HCT116 (cell line): ENCODE measurements around the gene IZUMO4. TPM values are rescaled to one million over a fixed set of nuclear protein-coding genes. Genes with fewer than 3 reads are reported as not detected.

Experiments used
- ATAC-seq: fragments of 200-7000 bp; cut with Tn5 transposase; 2 replicates; pipeline ENCODE4 v1.9.1; 2020; ENCODE audit warnings: mild to moderate bottlenecking, moderate library complexity
- BruUV-seq: library from RNA; stranded (reverse); fragments of 400-500 nt; replicated peaks from 2 replicates; lab custom pipeline; 2021; lab: Mats Ljungman, UMichigan
- CTCF ChIA-PET: fragments of 300-600 bp; sonication (Branson Sonifier 250); formaldehyde crosslinking; loops from one replicate; lab custom pipeline; 2021; ENCODE audit warnings: antibody characterized with exemption; lab: Charles Lee
- POLR2A ChIA-PET: fragments of 300-600, 350-600 bp; sonication (Branson Sonifier 250); formaldehyde crosslinking; loops from one replicate; lab custom pipeline; 2021; ENCODE audit warnings: antibody characterized with exemption; lab: Charles Lee
- RAD21 ChIA-PET, 2 experiments: fragments of 300-600 bp; sonication (Branson Sonifier 250); formaldehyde crosslinking; loops; one replicate each; lab custom pipeline; 2023; ENCODE audit warnings: low total read pairs in 2 of 2; ENCODE audit not compliant: uncharacterized antibody in 2 of 2, unreplicated experiment in 2 of 2, low non-redundant PET in 1 of 2; lab: Charles Lee
- DNase-seq: peaks from one replicate; pipeline ENCODE4 v3.0.0-alpha.2; 2010; ENCODE audit warnings: low read depth, low spot score
- H2AFZ ChIP-seq: fragments of 200-600 bp; shearing (Covaris generic), sonication (generic); 2 replicates; pipeline ENCODE4 v1.6.1; 2017; ENCODE audit warnings: low read depth, mixed run types, mixed read lengths, antibody characterized with exemption, low read length; ENCODE audit not compliant: poor library complexity, severe bottlenecking
- H3K27ac ChIP-seq: 2 replicates; pipeline ENCODE4 v1.5.1; 2012; ENCODE audit warnings: low read depth, low read length
- H3K27me3 ChIP-seq: fragments of 200-600 bp; sonication (generic); 2 replicates; pipeline ENCODE4 v1.6.1; 2016; ENCODE audit warnings: mixed run types, low read length, mixed read lengths; ENCODE audit not compliant: insufficient read depth
- H3K36me3 ChIP-seq, 2 experiments: fragments of 200-500 bp in 1 of 2; fragments of 200-600 bp in 1 of 2; sonication (Bioruptor generic) in 1 of 2; sonication (generic) in 1 of 2; 2 replicates each; pipeline versions ENCODE4 v1.5.1 to v1.6.1; 2014 to 2016; ENCODE audit warnings: low read length in 2 of 2, inconsistent platforms in 1 of 2, mixed read lengths in 1 of 2, mixed run types in 1 of 2; ENCODE audit not compliant: insufficient read depth in 2 of 2, control insufficient read depth in 1 of 2
- H3K4me1 ChIP-seq, 2 experiments: fragments of 200-600 bp in 1 of 2; sonication (generic) in 1 of 2; 2 replicates each; pipeline versions ENCODE4 v1.5.1 to v1.6.1; 2012 to 2017; ENCODE audit warnings: low read length in 2 of 2, inconsistent platforms in 1 of 2, mild to moderate bottlenecking in 1 of 2, mixed read lengths in 1 of 2, mixed run types in 1 of 2, moderate library complexity in 1 of 2; ENCODE audit not compliant: insufficient read depth in 2 of 2, control insufficient read depth in 1 of 2
- H3K4me2 ChIP-seq: fragments of 200-600 bp; sonication (generic); 2 replicates; pipeline ENCODE4 v1.6.1; 2017; ENCODE audit warnings: mixed run types, low read length, mixed read lengths
- H3K4me3 ChIP-seq, 2 experiments: fragments of 200-600 bp in 1 of 2; sonication (generic) in 1 of 2; replicated peaks in 1 of 2; 2 replicates each; pipeline ENCODE4 v1.5.1; 2011 to 2016; ENCODE audit warnings: low read length in 2 of 2, control low read depth in 1 of 2, low read depth in 1 of 2, mild to moderate bottlenecking in 1 of 2, mixed read lengths in 1 of 2, mixed run types in 1 of 2
- H3K79me2 ChIP-seq: fragments of 200-600 bp; sonication (generic); 2 replicates; pipeline ENCODE4 v1.6.1; 2017; ENCODE audit warnings: mild to moderate bottlenecking, mixed run types, low read length, moderate library complexity, mixed read lengths; ENCODE audit not compliant: insufficient read depth
- H3K9ac ChIP-seq: fragments of 200-600 bp; sonication (generic); 2 replicates; pipeline ENCODE4 v1.6.1; 2016; ENCODE audit warnings: low read length, mixed read lengths
- H3K9me2 ChIP-seq: fragments of 200-600 bp; sonication (generic), shearing (Covaris generic); 2 replicates; pipeline ENCODE4 v1.6.1; 2017; ENCODE audit warnings: mixed run types, mild to moderate bottlenecking, moderate library complexity; ENCODE audit not compliant: insufficient read depth
- H3K9me3 ChIP-seq, 2 experiments: fragments of 200-500 bp in 1 of 2; fragments of 200-600 bp in 1 of 2; sonication (Bioruptor generic) in 1 of 2; sonication (generic) in 1 of 2; 2 replicates each; pipeline ENCODE4 v1.6.1; 2014 to 2017; ENCODE audit warnings: low read length in 2 of 2, mixed read lengths in 2 of 2, inconsistent platforms in 1 of 2, low read depth in 1 of 2, mild to moderate bottlenecking in 1 of 2, mixed run types in 1 of 2, moderate library complexity in 1 of 2; ENCODE audit not compliant: control insufficient read depth in 1 of 2, insufficient read depth in 1 of 2
- H4K20me1 ChIP-seq: fragments of 200-600 bp; sonication (generic), shearing (Covaris generic); 2 replicates; pipeline ENCODE4 v1.6.1; 2017; ENCODE audit warnings: mixed run types, mild to moderate bottlenecking, moderate library complexity; ENCODE audit not compliant: insufficient read depth
- EZH2phosphoT487 ChIP-seq: fragments of 200-600 bp; IDR thresholded peaks from 2 replicates; pipeline ENCODE4 v1.6.1; 2018; ENCODE audit warnings: antibody characterized with exemption, borderline replicate concordance
- SIN3A ChIP-seq: IDR thresholded peaks from 2 replicates; pipeline ENCODE4 v1.6.1; 2012; ENCODE audit warnings: low read depth
- YY1 ChIP-seq: IDR thresholded peaks from 2 replicates; pipeline ENCODE4 v1.6.1; 2011; ENCODE audit warnings: low read length, low read depth, moderate library complexity, mild to moderate bottlenecking; ENCODE audit not compliant: insufficient replicate concordance; ENCODE audit errors: extremely low read depth
- intact Hi-C: fragments of 100-400 bp; cut with micrococcal nuclease; formaldehyde crosslinking; loops from 2 replicates; pipeline ENCODE4 v1.10.0; 2022
- total RNA-seq: library from RNA; stranded (reverse); gene quantifications from one replicate; pipeline ENCODE4 v1.2.1, GENCODE V29; 2021; ENCODE audit not compliant: unreplicated experiment
- TF ChIP-seq, protein P1 (sequence below): IDR thresholded peaks from 2 replicates; pipeline ENCODE4 v1.6.1; 2012; ENCODE audit warnings: low read depth
- TF ChIP-seq, protein P2 (sequence below), 3 experiments: fragments of 200-600 bp in 1 of 3; sonication (generic) in 1 of 3; IDR thresholded peaks in 2 of 3; conservative IDR thresholded peaks in 1 of 3; 2 replicates each; pipeline ENCODE4 v1.5.1; 2012 to 2017; ENCODE audit warnings: low read depth in 2 of 3, low read length in 2 of 3, antibody characterized with exemption in 1 of 3, borderline replicate concordance in 1 of 3, control low read depth in 1 of 3, mild to moderate bottlenecking in 1 of 3, mixed read lengths in 1 of 3, mixed run types in 1 of 3, moderate library complexity in 1 of 3; ENCODE audit not compliant: insufficient read depth in 1 of 3

The IZUMO4 gene
- total RNA-seq, 1 experiment from 2014 or later, result 6.1 TPM

- no peaks in the 10 kb centered on the region for H3K27me3 ChIP-seq
- ChIA-PET RAD21 (no interaction called here), POLR2A (no interaction called here), CTCF (no interaction called here)
- H3K9me2 ChIP-seq, result no peaks in the 10 kb centered on the region
- no TSS peak for BruUV-seq
- intact Hi-C loops, result no loop called here
- ATAC-seq (no peak), DNase-seq (no peak)
- H3K4me3 ChIP-seq, result no peak overlapping the region
- no peaks in the 10 kb centered on the region for H3K9me3 ChIP-seq
- no peaks in the 10 kb centered on the region for H3K79me2 ChIP-seq
- no peak overlapping the region for H2AFZ ChIP-seq
- H3K9ac ChIP-seq, result no peak overlapping the region
- no peak for TF ChIP-seq EZH2phosphoT487
- no peak for TF ChIP-seq SIN3A
- TF ChIP-seq, protein P1, sequence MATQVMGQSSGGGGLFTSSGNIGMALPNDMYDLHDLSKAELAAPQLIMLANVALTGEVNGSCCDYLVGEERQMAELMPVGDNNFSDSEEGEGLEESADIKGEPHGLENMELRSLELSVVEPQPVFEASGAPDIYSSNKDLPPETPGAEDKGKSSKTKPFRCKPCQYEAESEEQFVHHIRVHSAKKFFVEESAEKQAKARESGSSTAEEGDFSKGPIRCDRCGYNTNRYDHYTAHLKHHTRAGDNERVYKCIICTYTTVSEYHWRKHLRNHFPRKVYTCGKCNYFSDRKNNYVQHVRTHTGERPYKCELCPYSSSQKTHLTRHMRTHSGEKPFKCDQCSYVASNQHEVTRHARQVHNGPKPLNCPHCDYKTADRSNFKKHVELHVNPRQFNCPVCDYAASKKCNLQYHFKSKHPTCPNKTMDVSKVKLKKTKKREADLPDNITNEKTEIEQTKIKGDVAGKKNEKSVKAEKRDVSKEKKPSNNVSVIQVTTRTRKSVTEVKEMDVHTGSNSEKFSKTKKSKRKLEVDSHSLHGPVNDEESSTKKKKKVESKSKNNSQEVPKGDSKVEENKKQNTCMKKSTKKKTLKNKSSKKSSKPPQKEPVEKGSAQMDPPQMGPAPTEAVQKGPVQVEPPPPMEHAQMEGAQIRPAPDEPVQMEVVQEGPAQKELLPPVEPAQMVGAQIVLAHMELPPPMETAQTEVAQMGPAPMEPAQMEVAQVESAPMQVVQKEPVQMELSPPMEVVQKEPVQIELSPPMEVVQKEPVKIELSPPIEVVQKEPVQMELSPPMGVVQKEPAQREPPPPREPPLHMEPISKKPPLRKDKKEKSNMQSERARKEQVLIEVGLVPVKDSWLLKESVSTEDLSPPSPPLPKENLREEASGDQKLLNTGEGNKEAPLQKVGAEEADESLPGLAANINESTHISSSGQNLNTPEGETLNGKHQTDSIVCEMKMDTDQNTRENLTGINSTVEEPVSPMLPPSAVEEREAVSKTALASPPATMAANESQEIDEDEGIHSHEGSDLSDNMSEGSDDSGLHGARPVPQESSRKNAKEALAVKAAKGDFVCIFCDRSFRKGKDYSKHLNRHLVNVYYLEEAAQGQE, result no peak
- TF ChIP-seq YY1, result no peak
- TF ChIP-seq, protein P2, sequence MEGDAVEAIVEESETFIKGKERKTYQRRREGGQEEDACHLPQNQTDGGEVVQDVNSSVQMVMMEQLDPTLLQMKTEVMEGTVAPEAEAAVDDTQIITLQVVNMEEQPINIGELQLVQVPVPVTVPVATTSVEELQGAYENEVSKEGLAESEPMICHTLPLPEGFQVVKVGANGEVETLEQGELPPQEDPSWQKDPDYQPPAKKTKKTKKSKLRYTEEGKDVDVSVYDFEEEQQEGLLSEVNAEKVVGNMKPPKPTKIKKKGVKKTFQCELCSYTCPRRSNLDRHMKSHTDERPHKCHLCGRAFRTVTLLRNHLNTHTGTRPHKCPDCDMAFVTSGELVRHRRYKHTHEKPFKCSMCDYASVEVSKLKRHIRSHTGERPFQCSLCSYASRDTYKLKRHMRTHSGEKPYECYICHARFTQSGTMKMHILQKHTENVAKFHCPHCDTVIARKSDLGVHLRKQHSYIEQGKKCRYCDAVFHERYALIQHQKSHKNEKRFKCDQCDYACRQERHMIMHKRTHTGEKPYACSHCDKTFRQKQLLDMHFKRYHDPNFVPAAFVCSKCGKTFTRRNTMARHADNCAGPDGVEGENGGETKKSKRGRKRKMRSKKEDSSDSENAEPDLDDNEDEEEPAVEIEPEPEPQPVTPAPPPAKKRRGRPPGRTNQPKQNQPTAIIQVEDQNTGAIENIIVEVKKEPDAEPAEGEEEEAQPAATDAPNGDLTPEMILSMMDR (IDR thresholded peaks at IDR 0.05 in 2 of 3, conservative IDR thresholded peaks at IDR 0.05 in 1 of 3; ENCODE audit: borderline replicate concordance in 1 of 3, insufficient read depth in 1 of 3, low read depth in 2 of 3, low read length in 2 of 3), result no peak
- H3K36me3 ChIP-seq, result no peaks in the 10 kb centered on the region; a peak in 1 of 4 replicates
- H3K4me2 ChIP-seq, result no peak overlapping the region
- H3K4me1 ChIP-seq, result peaks cover 21 to 40% of the 10 kb centered on the region in 2 experiments
- no peak overlapping the region for H3K27ac ChIP-seq
- no peaks in the 10 kb centered on the region for H4K20me1 ChIP-seq
These were observed 13.4 kb upstream of the IZUMO4 start for GRCh38 chr19:2083174-2083854.
